HepG2 (cell line): ENCODE measurements around the gene PXYLP1. TPM values are rescaled to one million over a fixed set of nuclear protein-coding genes. Genes with fewer than 3 reads are reported as not detected.

Source experiments
- ARNT2 ChIP-seq: sonication (generic); formaldehyde crosslinking; IDR thresholded peaks from 2 replicates; pipeline ENCODE4 v1.8.0; 2022; ENCODE audit warnings: mild to moderate bottlenecking, low read depth, missing genetic modification reagents, moderate library complexity
- EED ChIP-seq: sonication (generic); formaldehyde crosslinking; IDR thresholded peaks from 2 replicates; pipeline ENCODE4 v1.5.0; 2020; ENCODE audit warnings: mild to moderate bottlenecking, missing genetic modification reagents
- TEAD3 ChIP-seq: optimal IDR thresholded peaks from 2 replicates; pipeline ENCODE3; 2016; ENCODE audit warnings: borderline replicate concordance
- polyA plus RNA-seq, 8 experiments: library from polyadenylated mRNA; depleted of rRNA in 3 of 8; stranded (reverse) in 7 of 8; unstranded in 1 of 8; fragments of >200 nt; fragmentation: Illumina TruSeq in 4 of 8; extraction: Trizol in 4 of 8; gene quantifications; 2 replicates each; pipeline versions ENCODE4 v1.2.1 to v1.2.3, GENCODE V29; 2011 to 2016; ENCODE audit warnings: low read depth in 4 of 8, missing spikeins in 1 of 8, mixed read lengths in 1 of 8; ENCODE audit not compliant: insufficient read depth in 1 of 8
- total RNA-seq, 5 experiments: library from RNA; depleted of rRNA; stranded (reverse); fragments of >200 nt; fragmentation: Illumina TruSeq; extraction: Trizol; gene quantifications; 2 replicates each; pipeline ENCODE4 v1.2.3, GENCODE V29; 2016; ENCODE audit warnings: low read depth in 1 of 5
- TF ChIP-seq, protein P1 (sequence below): sonication (generic); formaldehyde crosslinking; IDR thresholded peaks from 2 replicates; pipeline ENCODE4 v1.4.0; 2020; ENCODE audit warnings: missing genetic modification reagents, borderline replicate concordance
- TF ChIP-seq, protein P2 (sequence below): sonication (generic); formaldehyde crosslinking; IDR thresholded peaks from 2 replicates; pipeline ENCODE4 v1.4.0; 2020; ENCODE audit warnings: mild to moderate bottlenecking, missing genetic modification reagents
- TF ChIP-seq, protein P3 (sequence below): sonication (generic); formaldehyde crosslinking; IDR thresholded peaks from 2 replicates; pipeline ENCODE4 v1.4.0; 2020; ENCODE audit warnings: missing genetic modification reagents

Gene PXYLP1
- total and polyA plus RNA-seq, 2 of the 13 experiments (the other 11 are each of a cell fraction or from before 2014, with no cell fraction given) = 4.9 to 8.1 TPM

DNA sequence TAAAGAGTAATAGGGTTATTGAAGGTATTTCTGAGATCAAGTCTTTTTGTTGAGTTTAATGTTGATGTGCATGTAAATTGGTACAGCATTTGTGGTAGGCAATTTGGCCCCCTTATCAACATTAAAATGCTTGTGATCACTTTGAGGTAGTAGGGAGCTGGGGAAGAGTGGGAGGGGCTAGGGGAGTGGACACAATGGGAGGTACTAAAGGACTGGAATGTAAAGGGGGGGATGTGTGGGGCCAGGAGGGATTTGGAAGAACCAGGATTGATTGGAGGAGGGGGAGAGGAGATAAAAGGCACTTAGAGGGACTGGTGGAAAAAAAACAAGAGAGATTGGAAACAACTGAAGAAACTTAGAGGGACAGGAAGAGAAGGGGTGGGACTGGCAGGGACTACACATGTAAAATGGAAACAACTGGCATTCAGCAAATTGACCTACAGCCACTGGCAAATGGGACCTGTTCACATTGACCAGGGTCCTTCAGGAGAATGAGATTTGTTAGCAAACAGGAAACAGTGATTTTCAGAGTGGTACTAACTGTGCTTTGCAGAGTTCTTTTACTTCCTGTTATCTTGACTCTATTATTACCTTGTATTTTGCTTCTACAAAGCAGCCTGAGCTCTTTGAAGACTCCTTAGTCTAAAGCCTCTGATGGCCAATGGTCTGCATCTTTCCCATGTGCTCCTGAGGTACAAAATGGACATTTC lies 88.9 kb downstream of the PXYLP1 start (continued):
- TF ChIP-seq TEAD3 (no peak), EED (CRISPR knock-in tag) (no peak), ARNT2 (CRISPR knock-in tag) (no peak)
- TF ChIP-seq, protein P1, sequence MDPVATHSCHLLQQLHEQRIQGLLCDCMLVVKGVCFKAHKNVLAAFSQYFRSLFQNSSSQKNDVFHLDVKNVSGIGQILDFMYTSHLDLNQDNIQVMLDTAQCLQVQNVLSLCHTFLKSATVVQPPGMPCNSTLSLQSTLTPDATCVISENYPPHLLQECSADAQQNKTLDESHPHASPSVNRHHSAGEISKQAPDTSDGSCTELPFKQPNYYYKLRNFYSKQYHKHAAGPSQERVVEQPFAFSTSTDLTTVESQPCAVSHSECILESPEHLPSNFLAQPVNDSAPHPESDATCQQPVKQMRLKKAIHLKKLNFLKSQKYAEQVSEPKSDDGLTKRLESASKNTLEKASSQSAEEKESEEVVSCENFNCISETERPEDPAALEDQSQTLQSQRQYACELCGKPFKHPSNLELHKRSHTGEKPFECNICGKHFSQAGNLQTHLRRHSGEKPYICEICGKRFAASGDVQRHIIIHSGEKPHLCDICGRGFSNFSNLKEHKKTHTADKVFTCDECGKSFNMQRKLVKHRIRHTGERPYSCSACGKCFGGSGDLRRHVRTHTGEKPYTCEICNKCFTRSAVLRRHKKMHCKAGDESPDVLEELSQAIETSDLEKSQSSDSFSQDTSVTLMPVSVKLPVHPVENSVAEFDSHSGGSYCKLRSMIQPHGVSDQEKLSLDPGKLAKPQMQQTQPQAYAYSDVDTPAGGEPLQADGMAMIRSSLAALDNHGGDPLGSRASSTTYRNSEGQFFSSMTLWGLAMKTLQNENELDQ (CRISPR knock-in tag) = no peak
- TF ChIP-seq, protein P2, sequence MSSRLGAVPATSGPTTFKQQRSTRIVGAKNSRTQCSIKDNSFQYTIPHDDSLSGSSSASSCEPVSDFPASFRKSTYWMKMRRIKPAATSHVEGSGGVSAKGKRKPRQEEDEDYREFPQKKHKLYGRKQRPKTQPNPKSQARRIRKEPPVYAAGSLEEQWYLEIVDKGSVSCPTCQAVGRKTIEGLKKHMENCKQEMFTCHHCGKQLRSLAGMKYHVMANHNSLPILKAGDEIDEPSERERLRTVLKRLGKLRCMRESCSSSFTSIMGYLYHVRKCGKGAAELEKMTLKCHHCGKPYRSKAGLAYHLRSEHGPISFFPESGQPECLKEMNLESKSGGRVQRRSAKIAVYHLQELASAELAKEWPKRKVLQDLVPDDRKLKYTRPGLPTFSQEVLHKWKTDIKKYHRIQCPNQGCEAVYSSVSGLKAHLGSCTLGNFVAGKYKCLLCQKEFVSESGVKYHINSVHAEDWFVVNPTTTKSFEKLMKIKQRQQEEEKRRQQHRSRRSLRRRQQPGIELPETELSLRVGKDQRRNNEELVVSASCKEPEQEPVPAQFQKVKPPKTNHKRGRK (CRISPR knock-in tag) = no peak
- TF ChIP-seq, protein P3, sequence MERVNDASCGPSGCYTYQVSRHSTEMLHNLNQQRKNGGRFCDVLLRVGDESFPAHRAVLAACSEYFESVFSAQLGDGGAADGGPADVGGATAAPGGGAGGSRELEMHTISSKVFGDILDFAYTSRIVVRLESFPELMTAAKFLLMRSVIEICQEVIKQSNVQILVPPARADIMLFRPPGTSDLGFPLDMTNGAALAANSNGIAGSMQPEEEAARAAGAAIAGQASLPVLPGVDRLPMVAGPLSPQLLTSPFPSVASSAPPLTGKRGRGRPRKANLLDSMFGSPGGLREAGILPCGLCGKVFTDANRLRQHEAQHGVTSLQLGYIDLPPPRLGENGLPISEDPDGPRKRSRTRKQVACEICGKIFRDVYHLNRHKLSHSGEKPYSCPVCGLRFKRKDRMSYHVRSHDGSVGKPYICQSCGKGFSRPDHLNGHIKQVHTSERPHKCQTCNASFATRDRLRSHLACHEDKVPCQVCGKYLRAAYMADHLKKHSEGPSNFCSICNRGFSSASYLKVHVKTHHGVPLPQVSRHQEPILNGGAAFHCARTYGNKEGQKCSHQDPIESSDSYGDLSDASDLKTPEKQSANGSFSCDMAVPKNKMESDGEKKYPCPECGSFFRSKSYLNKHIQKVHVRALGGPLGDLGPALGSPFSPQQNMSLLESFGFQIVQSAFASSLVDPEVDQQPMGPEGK (CRISPR knock-in tag) = no peak
